Measurements from ENCODE around the gene ANKRD13B.

The ANKRD13B gene

DNA sequence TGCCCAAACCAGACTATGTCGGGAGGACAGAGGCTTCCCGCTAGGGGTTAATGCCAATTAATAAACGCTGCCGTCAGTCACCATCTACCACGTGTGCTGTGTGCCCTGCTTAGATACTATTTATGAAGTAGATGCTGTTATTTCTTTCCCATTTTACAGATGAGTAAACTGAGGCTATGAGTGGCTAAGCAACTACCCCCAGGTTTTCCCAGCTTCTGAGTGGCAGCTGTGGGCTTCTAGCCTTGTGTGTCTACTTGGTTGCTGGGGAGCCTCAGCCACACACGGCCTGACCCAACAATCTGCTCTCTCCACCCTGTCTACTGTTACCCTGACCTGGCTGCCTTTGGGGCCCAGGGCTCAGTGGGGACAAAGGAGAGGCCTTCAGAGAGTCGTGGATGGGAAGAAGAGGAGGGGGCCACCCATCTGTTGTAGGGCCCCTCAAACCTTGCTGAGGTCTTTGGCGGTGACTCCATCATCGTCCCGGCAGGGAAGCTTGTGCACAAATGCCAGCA, 10.6 kb upstream of the ANKRD13B start:
- TF ChIP-seq EZH2phosphoT487 (IDR thresholded peaks at IDR 0.05; ENCODE audit: low read depth) (no peak), CTCF (IDR thresholded peaks at IDR 0.05; ENCODE audit: low read depth, low read length) (no peak)
- no peak overlapping the region for H3K4me3 ChIP-seq (ENCODE audit: low read length)
- H3K27me3 ChIP-seq (ENCODE audit: low read depth, low read length), result no peaks in the 10 kb centered on the region
- H3K4me1 ChIP-seq (ENCODE audit: low read length), result peaks cover 20% of the 10 kb centered on the region
- peaks cover 8% of the 10 kb centered on the region for H4K20me1 ChIP-seq (ENCODE audit: insufficient read depth, low read length)
- H3K27ac ChIP-seq (ENCODE audit: low read length), result no peak overlapping the region
- no peak overlapping the region for H2AFZ ChIP-seq (ENCODE audit: low read depth, low read length)
- no peaks in the 10 kb centered on the region for H3K9me3 ChIP-seq (ENCODE audit: insufficient read depth, low read length)
- H3K4me2 ChIP-seq (ENCODE audit: low read length), result no peak overlapping the region
- peaks cover 40% of the 10 kb centered on the region for H3K36me3 ChIP-seq (replicated peaks; ENCODE audit: low read depth, low read length)
- peaks cover 44% of the 10 kb centered on the region for H3K79me2 ChIP-seq (ENCODE audit: low read length)
- H3K9ac ChIP-seq (ENCODE audit: low read length), result no peak overlapping the region

DNA sequence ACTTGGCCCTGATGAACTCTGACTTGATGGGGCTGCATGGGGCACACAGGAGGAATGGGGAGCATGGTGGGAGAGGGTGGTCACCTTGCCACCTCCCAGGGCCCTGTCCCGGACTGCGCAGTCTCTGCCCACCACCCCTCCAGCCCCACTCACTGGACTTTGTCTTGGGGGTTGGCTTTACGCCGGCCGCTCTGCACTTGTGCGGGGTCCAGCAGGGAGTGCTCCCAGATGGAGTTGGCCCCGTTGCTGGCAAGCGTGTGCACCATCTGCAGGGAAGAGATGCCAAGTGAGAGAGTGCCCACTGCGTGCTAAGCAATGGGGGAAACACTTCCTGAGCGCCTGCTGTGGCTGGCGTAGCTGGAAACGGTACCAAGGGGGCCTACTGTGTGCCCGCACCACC, 10.2 kb upstream of the ANKRD13B start:
- no peaks in the 10 kb centered on the region for H3K27me3 ChIP-seq (ENCODE audit: low read depth, low read length)
- H2AFZ ChIP-seq (ENCODE audit: low read depth, low read length), result no peak overlapping the region
- H3K27ac ChIP-seq (ENCODE audit: low read length), result no peak overlapping the region
- H3K79me2 ChIP-seq (ENCODE audit: low read length), result peaks cover 48% of the 10 kb centered on the region
- no peak overlapping the region for H3K4me3 ChIP-seq (ENCODE audit: low read length)
- no peaks in the 10 kb centered on the region for H3K9me3 ChIP-seq (ENCODE audit: insufficient read depth, low read length)
- no peak for TF ChIP-seq CTCF (IDR thresholded peaks at IDR 0.05; ENCODE audit: low read depth, low read length)
- no peak for TF ChIP-seq EZH2phosphoT487 (IDR thresholded peaks at IDR 0.05; ENCODE audit: low read depth)
- peaks cover 36% of the 10 kb centered on the region for H3K36me3 ChIP-seq (replicated peaks; ENCODE audit: low read depth, low read length)
- H3K4me2 ChIP-seq (ENCODE audit: low read length), result no peak overlapping the region
- H3K4me1 ChIP-seq (ENCODE audit: low read length), result peaks cover 25% of the 10 kb centered on the region
- no peak overlapping the region for H3K9ac ChIP-seq (ENCODE audit: low read length)
- H4K20me1 ChIP-seq (ENCODE audit: insufficient read depth, low read length), result peaks cover 13% of the 10 kb centered on the region

GRCh38 chr17:29583324-29584248, 9.3 kb upstream of the ANKRD13B start:
- Histone ChIP-seq H3K9ac (ENCODE audit: low read length) (no peak overlapping the region), H3K36me3 (replicated peaks; ENCODE audit: low read depth, low read length) (peaks cover 32% of the 10 kb centered on the region), H3K4me1 (ENCODE audit: low read length) (peaks cover 30% of the 10 kb centered on the region), H3K4me3 (ENCODE audit: low read length) (no peak overlapping the region), H3K27ac (ENCODE audit: low read length) (no peak overlapping the region), H3K9me3 (ENCODE audit: insufficient read depth, low read length) (no peaks in the 10 kb centered on the region), H2AFZ (ENCODE audit: low read depth, low read length) (no peak overlapping the region), H3K4me2 (ENCODE audit: low read length) (no peak overlapping the region), H4K20me1 (ENCODE audit: insufficient read depth, low read length) (peaks cover 21% of the 10 kb centered on the region), H3K27me3 (ENCODE audit: low read depth, low read length) (no peaks in the 10 kb centered on the region), H3K79me2 (ENCODE audit: low read length) (peaks cover 57% of the 10 kb centered on the region)
- no peak for TF ChIP-seq EZH2phosphoT487 (IDR thresholded peaks at IDR 0.05; ENCODE audit: low read depth)
- TF ChIP-seq CTCF (IDR thresholded peaks at IDR 0.05; ENCODE audit: low read depth, low read length), result no peak

- Histone ChIP-seq H3K9me3 (ENCODE audit: insufficient read depth, low read length) (no peaks in the 10 kb centered on the region), H3K4me2 (ENCODE audit: low read length) (peak overlapping the region; percentile 20), H2AFZ (ENCODE audit: low read depth, low read length) (no peak overlapping the region), H3K36me3 (replicated peaks; ENCODE audit: low read depth, low read length) (peaks cover 32% of the 10 kb centered on the region), H4K20me1 (ENCODE audit: insufficient read depth, low read length) (peaks cover 23% of the 10 kb centered on the region), H3K27ac (ENCODE audit: low read length) (no peak overlapping the region), H3K9ac (ENCODE audit: low read length) (no peak overlapping the region), H3K79me2 (ENCODE audit: low read length) (peaks cover 64% of the 10 kb centered on the region), H3K27me3 (ENCODE audit: low read depth, low read length) (no peaks in the 10 kb centered on the region), H3K4me1 (ENCODE audit: low read length) (peaks cover 30% of the 10 kb centered on the region), H3K4me3 (ENCODE audit: low read length) (no peak overlapping the region)
- TF ChIP-seq EZH2phosphoT487 (IDR thresholded peaks at IDR 0.05; ENCODE audit: low read depth) (no peak), CTCF (IDR thresholded peaks at IDR 0.05; ENCODE audit: low read depth, low read length) (no peak)
These were observed 8.4 kb upstream of the ANKRD13B start for GRCh38 chr17:29584452-29585079.
